ENCODE data around the gene ADIG. TPM values are rescaled to one million over a fixed set of nuclear protein-coding genes. Genes with fewer than 3 reads are reported as not detected.
"Not testable (repeated sequence)": the region's sequence is repeated elsewhere in the genome, so short reads cannot be mapped to it uniquely, and the experiment has no call there.

Gene ADIG
- polyA plus RNA-seq, 3 donors = not detected

DNA sequence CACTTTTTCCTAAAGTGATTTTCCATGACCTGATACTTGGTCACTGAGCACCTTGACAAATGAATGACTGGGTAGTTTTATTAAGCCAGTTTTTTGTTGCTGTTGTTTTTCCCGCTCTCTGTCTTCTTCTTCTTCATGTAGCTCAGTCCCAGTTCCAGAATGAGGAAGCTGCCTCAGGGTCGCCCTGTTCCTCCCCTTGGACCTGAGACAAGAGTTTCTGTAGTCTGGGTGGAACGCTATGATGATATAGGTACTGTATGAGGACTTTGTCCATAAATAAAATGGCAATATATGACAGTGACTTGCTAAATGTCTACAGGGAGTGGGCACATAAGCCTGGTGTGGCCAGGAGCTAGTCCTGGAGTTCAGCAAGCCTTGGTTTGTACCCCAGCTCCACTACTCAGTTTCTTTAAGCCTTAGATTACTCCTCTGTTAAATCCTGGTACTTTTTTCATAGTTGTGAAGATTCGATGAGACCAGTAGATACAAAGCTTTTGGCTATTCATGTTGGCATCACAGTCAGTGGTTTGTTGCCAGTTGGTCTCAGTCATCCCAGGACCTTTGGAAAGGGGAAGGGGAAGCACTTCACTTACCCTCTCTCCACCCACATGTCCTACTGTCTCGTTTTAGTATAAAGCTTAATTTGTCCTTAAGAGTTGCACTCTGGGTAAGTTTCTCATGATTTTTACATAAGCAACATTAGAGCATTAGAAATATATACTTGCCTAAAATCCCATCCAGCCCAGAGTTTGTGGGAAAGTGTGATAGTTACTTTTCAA lies 11.1 kb upstream of the ADIG start:
- DNase-seq = no peak

- no peak for DNase-seq
These were observed 7.6 kb upstream of the ADIG start for GRCh38 chr20:38573413-38573812.

DNA sequence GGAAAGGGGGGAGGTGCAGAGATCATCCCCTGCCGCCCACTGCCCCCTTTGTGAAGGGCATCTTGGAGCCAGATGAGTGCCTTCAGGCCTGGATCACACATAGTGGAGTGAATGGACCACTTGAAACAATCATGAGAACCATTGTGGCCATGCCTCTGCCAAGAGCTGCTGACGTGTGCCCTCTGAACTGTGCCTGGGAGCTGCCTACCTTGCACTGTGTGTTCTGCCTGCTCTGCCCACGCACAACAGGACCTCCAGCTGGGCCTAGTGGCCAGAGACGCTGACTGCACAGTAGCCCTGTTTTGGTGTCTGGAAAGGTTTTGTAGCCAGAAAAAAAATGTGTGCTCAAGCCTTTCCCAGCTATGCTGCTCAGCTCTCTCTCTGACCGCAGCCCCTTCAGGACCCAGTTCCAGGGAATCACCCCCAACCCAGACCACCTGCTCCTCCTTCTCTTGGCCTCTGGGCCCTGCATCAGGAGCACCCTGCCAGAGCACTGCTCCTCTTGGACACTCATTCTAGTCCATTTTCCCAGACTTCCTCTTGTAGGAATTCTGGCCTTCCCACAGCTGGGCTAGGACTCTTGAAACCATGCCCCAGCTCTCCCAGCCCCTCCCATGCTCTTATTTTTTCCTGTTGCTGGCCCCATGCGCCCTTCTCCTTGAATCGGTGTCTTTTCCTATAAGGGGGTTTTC lies 1.6 kb upstream of the ADIG start:
- DNase-seq = no peak

- no peak for DNase-seq
These were observed 1.1 kb upstream of the ADIG start for GRCh38 chr20:38579921-38580320.

GRCh38 chr20:38581830-38582358 lies 897 bp downstream of the ADIG start:
- DNase-seq = no peak

DNA sequence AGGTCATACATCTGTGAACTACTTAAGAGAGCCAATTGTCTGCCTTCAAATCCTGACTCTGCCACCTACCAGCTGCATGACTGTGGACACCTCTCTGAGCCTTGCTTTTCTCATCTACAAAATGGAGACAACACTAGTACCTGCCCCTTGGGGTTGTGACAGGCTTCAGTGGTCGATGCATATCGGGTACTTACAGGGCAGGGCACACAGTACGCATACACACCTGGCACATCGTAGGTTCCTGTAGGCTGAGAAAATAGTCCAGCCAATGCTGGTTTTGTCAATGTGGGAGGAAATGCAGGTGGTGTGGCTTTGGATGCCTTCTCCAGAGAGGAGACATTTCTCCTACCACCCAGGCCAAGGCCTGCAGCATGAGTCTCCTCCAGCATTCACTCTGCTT lies 2.3 kb downstream of the ADIG start:
- no peak for DNase-seq

- DNase-seq = no peak
These were observed 3.2 kb downstream of the ADIG start for GRCh38 chr20:38584099-38584763.

GRCh38 chr20:38585404-38586180 lies 4.6 kb downstream of the ADIG start:
- DNase-seq = no peak

DNA sequence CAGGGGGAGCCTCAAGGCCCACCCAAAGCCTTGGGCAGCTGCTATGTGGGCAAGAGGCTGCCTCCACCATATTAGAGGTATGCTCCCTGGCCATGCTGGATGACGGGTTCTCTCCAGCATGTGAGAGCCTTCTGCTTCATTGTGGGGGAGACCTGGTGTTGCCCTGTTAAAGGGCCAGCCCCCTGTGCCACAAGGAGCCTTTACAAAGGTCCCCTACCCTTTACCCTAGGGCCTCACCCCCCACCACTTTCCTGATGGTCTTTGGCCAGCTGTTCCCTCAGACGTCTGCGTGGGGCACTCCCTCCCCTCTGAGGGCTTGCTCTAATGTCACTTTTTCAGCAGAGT lies 5.2 kb downstream of the ADIG start:
- no peak for DNase-seq

- DNase-seq = no peak
These were observed 7.3 kb downstream of the ADIG start for GRCh38 chr20:38588303-38588702.

GRCh38 chr20:38589351-38589750 lies 8.4 kb downstream of the ADIG start:
- no peak for DNase-seq

DNA sequence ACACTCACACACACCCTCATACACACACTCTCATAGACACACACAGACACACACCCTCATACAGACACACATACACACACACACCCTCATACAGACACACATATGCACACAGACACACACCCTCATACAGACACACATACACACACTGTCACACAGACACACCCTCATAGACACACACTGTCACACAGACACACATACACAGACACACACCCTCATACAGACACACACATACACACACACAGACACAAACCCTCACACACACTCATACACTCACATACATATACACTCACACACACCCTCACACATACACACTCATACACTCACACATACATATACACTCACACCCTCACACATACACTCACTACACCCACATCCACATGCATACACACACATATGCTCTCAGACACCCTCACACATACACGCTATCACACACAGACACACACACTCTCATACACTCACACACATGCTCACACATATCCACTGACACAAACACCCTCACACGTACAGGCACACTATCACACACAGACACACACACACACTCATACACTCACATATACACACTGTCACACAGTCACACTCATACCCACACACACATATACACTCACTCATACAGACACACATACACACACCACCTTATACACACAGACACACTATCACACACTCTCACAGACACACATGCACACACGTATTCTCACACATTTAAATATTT lies 9.1 kb downstream of the ADIG start:
- DNase-seq = no peak

GRCh38 chr20:38590676-38591473 lies 9.9 kb downstream of the ADIG start:
- no peak for DNase-seq

DNA sequence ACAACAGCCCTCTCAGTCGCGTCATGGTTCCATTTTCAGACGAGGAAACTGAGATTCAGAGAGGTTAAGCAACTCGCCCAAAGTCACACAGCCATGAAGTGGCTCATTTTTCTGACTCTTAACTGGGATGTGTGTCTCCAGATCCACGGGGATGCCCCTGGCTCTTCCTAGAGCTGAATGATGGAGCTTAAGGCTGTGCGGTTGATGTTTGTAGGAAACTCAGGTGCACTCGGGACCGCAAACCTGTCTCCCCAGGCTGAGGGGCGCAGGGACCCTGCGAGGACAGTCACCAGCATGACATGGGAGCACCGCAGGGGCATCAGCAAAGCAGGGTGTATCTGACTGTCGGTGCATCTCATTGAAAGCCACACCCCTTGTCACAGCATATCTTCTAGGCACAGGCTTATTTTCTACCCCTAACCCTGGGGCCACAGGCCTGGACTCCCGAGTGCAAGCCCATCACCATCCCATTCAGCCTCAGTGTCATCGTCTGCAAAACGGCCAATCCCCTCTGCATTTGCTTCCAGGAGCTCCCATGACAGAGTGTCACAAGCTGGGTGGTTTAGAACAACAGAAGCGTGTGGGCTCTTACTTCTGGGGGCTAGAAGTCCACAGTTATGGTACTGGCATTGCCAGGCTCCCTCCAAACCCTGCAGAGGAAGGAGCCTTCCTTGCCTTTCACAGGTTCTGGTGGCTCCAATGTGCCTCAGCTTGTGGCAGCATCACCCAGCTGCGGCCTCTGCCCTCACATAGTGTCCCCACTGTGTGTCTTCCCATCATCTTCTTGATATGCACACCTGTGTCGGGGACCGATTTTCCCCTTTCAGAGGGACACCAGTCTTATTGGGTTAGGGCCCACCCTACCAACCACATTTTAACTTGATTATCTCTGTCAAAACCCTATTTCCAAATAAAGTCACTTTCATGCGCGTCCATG lies 10.7 kb downstream of the ADIG start:
- no peak for DNase-seq

DNA sequence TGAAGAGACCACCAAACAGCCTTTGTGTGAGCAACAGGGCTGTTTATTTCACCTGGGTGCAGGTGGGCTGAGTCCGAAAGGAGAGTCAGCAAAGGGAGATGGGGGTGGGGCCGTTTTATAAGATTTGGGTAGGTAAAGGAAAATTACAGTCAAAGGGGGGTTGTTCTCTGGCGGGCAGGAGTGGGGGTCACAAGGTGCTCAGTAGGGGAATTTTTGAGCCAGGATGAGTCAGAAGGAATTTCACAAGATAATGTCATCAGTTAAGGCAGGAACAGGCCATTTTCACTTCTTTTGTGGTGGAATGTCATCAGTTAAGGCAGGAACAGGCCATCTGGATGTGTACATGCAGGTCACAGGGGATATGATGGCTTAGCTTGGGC lies 11.4 kb downstream of the ADIG start:
- not testable (repeated sequence) for DNase-seq

GRCh38 chr20:38594281-38594680 lies 13.3 kb downstream of the ADIG start:
- DNase-seq = not testable (repeated sequence)

GRCh38 chr20:38595886-38596285 lies 14.9 kb downstream of the ADIG start:
- DNase-seq = not testable (repeated sequence)

- DNase-seq = peak; percentile 40
These were observed 18.4 kb downstream of the ADIG start for GRCh38 chr20:38599410-38599882.

- DNase-seq = no peak
These were observed 19.1 kb downstream of the ADIG start for GRCh38 chr20:38600057-38600456.

Measured in renal pelvis (tissue), 4 donors.